ENCODE results near the gene MSH6. TPM values are rescaled to one million over a fixed set of nuclear protein-coding genes. Genes with fewer than 3 reads are reported as not detected.

MSH6 gene, protein sequence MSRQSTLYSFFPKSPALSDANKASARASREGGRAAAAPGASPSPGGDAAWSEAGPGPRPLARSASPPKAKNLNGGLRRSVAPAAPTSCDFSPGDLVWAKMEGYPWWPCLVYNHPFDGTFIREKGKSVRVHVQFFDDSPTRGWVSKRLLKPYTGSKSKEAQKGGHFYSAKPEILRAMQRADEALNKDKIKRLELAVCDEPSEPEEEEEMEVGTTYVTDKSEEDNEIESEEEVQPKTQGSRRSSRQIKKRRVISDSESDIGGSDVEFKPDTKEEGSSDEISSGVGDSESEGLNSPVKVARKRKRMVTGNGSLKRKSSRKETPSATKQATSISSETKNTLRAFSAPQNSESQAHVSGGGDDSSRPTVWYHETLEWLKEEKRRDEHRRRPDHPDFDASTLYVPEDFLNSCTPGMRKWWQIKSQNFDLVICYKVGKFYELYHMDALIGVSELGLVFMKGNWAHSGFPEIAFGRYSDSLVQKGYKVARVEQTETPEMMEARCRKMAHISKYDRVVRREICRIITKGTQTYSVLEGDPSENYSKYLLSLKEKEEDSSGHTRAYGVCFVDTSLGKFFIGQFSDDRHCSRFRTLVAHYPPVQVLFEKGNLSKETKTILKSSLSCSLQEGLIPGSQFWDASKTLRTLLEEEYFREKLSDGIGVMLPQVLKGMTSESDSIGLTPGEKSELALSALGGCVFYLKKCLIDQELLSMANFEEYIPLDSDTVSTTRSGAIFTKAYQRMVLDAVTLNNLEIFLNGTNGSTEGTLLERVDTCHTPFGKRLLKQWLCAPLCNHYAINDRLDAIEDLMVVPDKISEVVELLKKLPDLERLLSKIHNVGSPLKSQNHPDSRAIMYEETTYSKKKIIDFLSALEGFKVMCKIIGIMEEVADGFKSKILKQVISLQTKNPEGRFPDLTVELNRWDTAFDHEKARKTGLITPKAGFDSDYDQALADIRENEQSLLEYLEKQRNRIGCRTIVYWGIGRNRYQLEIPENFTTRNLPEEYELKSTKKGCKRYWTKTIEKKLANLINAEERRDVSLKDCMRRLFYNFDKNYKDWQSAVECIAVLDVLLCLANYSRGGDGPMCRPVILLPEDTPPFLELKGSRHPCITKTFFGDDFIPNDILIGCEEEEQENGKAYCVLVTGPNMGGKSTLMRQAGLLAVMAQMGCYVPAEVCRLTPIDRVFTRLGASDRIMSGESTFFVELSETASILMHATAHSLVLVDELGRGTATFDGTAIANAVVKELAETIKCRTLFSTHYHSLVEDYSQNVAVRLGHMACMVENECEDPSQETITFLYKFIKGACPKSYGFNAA (N-terminal part only)
- 33.3 TPM for polyA plus RNA-seq (ENCODE audit: insufficient read length)

DNA sequence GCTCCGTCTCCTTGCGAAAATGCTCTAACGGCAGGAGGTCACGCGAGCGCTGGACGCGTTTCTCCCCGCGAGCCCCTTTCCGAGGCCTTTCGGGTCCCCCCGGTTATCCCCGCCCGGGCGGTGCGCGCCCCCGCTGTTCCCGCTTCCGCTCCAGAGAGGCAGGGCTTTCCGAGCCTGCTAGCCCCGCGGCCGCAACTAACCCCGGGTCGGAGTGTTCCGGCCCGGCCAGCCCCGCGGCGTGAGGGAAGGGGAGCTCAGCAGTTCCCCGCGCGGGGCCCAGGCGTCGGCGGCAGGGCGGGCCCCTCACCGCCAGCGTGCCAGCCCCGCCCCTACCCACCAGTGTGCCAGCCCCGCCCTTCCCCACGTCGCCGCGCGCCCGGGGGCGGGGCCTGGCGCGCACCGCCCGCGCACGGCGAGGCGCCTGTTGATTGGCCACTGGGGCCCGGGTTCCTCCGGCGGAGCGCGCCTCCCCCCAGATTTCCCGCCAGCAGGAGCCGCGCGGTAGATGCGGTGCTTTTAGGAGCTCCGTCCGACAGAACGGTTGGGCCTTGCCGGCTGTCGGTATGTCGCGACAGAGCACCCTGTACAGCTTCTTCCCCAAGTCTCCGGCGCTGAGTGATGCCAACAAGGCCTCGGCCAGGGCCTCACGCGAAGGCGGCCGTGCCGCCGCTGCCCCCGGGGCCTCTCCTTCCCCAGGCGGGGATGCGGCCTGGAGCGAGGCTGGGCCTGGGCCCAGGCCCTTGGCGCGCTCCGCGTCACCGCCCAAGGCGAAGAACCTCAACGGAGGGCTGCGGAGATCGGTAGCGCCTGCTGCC is at the start of gene MSH6:
Gene MSH6, plus strand, starts transcription at position 475 of the 815 bp plus-strand sequence. Its CDS starts 89 bp downstream, at position 564.
- DNase-seq, result peak; percentile 95

DNA sequence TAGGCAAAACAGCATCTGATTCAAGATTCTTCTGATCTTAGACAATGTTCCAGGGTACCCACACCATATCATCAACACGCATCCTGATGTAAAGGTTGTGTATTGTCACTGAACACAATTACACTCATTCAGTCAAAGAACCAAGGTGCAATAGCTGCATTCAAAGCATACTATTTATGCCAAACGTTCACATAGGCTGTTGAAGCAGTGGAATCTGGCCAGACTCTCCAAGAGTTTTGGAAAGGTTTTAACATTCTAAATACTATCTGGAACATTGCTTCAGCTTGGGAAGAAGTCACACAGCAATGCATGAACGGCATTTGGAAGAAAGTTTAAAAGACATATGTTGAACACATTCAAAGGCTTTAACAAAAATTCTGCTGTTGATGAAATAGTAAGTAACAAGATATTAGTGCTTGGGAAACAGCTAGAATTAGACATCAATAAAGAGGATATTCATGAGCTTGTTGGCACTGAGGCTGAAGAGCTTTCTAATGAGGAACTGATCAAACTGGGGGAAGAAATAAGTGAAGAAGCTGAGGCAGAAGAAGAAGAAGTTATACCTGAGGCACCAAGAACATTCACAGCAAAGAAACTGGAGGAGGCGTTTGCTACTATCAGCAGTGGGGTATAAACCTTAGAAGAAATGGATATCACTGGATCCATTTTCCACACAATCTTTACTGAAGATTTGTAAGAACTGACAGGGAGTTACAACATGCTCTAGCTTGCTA is 47.6 kb upstream of the MSH6 start:
- DNase-seq, result peak; percentile 73

DNA sequence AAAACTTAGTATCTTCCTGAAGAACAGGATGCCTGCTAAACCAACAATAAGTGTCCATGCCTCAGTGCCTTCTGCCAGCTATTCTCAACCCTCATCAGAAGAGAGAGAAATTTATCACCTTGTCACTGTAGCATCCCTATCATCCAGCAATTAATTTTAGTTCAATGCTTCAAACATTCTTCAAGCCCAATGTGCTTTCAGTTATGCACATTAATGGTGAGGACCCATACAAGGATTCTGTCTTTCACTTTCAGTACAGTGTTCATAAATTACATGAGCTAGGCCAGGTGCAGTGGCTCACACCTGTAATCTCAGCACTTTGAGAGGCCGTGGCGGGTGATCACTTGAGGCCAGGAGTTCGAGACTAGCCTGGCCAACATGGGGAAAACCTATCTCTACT is 47.0 kb upstream of the MSH6 start:
- no peak for DNase-seq

- DNase-seq, result no peak
Observed at GRCh38 chr2:47737191-47737975, 45.6 kb upstream of the MSH6 start.

DNA sequence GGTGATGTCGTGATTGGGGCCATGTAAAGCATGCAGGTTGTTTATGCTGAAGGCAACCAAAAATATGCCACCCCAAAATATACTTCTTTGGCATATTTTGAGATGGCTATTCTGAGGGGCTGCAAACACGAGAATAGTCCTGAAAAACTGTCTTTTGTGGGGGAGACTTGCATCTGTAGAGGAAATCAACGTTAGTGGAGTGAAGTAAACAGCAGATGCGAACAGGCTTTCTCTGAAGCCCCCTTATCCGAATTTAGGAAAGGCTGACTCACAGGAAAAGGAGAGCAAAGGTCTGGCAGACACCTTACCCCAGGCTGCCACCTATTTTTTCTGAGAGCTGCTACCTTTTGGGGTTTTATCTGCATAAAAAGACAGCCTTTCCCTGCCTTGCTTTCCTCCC is 44.6 kb upstream of the MSH6 start:
- no peak for DNase-seq

GRCh38 chr2:47741101-47741500 is 41.8 kb upstream of the MSH6 start:
- DNase-seq, result no peak

GRCh38 chr2:47741637-47742036 is 41.3 kb upstream of the MSH6 start:
- DNase-seq, result no peak

DNA sequence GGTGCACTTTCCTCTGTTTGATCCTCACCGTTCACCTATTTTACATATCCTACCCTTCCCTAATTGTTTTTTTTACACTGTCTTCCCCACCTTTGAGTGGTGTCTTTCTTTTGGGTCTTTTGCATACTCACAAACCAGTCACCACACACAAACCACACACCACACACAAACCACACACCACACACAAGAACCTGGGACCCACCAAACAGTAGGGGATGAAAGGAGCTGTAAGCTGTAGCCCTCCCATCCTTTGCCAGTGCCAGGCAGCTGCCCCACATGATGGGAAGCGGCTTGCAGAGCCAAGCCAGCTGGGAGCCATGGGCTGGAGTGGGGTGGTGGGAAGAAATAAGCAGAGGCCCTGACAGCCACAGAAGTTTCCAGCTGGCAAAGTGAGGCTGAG is 38.9 kb upstream of the MSH6 start:
- no peak for DNase-seq

- no peak for DNase-seq
Observed at GRCh38 chr2:47747878-47748277, 35.1 kb upstream of the MSH6 start.

GRCh38 chr2:47751856-47752414 is 31.0 kb upstream of the MSH6 start:
- no peak for DNase-seq

GRCh38 chr2:47767497-47767844 is 15.5 kb upstream of the MSH6 start:
- DNase-seq, result no peak

DNA sequence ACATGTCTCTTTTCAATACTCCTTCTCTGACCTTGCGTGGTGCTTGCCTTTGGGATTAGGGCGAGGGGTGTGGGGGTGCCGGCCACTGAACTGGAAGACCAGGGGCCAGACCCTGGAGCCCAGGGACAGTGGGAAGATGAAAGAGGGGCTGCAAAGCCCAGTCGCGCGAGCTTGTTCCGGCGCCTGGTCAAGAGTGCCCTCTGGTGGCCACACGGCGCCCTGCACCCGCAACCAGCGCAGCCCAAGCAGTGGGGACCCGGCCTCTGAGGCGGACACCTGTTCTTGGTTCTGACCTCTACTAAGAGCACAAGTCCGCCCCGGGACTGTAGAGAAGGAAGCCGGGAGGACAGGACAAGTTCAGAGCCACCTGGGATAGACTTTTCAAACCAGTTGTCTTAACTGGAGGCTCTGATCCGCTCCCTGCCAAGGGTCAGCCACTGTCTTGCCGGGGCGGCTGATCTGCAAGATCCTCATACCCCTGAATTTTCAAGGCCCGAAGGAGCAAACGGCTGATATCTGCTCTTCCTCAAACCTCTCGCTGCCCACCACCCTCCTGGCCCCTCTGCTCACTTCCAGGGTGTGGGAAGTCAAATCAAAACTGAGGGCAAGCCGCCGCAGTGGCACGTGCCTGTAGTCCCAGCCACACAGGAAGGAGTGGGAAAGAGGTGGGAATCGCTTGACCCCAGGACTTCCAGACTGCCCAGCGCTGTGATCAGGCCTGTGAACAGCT is 14.9 kb upstream of the MSH6 start:
- peak; percentile 48 for DNase-seq

GRCh38 chr2:47769318-47769717 is 13.6 kb upstream of the MSH6 start:
- DNase-seq, result no peak

DNA sequence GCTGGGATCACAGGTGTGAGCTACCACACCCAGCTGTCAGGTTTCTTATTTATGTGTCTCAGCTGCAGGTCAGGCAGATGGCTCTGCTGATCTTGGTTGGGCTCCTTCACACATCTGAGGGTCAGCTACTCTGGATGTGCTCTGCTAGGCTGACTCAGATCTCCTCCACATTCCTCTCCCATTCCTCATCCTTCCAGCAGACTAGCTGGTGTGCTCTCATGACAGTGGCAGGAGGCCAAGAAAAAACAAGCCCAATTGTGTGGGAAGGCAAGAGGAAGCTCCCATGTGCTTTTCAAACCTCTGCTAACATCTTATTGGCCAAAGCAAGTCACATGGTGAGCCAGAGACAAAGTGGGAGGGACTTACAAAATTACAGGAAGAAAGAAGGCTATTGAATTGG is 11.7 kb upstream of the MSH6 start:
- DNase-seq, result no peak

DNA sequence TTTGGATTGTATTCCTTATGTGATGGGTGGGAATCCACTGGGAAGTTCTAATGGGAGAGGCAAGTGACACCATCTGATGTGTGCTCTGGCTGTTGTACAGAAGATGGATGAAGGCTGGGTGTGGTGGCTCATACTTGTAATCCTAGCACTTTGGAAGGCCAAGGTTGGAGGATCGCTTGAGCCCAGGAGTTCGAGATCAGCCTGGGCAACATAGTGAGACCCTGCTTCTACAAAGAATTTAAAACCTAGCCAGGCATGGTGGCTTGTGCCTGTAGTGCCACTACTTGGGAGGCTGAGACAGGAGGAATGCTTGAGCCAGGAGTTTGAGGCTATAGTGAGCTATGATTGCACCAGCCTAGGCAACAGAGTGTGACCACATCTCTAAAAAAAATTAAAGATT is 10.6 kb upstream of the MSH6 start:
- DNase-seq, result no peak

DNA sequence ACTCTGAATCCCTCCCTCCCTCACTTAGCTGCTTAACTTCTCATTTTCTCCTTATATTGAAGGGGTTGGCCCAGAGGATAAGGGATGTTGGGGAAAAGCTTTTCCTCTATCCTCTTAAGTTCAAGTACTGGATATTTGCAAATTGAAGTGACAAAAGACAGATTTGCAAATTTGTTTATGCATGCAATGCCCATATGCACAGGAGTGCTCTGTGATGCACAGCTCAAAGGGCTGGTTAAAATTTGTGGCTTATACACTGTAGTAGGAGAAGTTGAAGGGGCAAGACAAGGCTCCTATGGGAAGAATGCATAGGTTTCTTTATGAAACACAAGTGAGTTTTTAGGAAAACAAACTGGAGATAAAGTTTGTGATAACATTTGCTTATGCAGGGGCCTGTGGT is 8.4 kb upstream of the MSH6 start:
- no peak for DNase-seq

GRCh38 chr2:47777277-47777937 is 5.5 kb upstream of the MSH6 start:
- DNase-seq, result no peak

DNA sequence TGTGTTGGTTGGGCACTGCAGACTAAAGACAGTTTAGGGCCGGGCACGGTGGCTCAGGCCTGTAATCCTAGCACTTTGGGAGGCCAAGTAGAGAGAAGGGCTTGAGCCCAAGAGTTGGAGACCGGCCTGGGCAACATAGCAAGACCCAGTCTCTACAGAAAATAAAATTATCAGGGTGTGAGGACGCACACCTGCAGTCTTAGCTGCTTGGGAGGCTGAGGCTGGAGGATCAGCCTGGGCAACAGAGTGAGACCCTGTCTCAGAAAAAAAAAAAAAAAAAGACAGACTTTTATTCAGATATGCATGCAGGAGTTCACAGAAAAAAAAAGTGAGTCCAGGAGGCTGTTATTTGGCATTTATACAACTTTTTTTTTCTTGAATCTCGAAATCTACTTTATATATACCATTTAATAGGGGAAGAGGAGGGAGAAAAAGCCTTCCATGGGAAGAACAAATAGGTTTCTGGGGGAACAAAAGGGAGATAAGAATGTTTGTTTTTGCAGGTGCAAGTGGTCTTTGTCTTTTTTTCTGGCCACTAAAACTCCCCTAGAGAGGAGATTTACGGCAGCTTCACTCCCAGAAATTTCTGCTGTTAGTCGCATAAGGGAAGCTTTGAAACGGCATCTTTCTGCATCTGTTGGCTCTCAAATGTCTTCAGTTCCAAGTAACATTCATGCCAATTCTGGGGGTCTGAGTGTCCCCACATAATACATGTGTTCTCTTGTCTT is 4.1 kb upstream of the MSH6 start:
- DNase-seq, result no peak

All from hindlimb muscle (tissue), 1 donor.